GM21619 (cell line): ENCODE data around the gene IL17B.

Experiments
- ATAC-seq: cut with Tn5 transposase; IDR thresholded peaks from one replicate; pipeline ENCODE4 v1.9.1; 2021; ENCODE audit not compliant: unreplicated experiment

Gene IL17B

DNA sequence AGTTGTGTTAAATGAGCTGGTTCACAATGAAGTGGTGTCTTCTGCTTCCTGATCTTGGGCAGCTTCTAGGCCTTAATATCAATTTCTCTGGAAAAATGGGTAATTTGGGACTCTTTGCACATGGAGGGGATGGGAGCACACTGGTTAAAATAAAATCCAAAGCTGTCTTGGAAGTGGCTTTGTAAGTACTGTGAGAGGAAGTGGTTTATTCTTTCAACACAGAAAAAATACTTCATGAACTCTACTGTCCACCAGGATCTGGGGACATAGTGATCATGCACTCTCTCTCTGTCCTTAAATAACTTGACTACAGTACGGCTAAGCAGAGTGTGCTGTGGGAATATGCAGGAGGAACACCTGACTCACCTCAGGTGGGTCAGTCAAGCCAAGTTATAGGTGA, 18.8 kb downstream of the IL17B start:
- ATAC-seq = no peak

DNA sequence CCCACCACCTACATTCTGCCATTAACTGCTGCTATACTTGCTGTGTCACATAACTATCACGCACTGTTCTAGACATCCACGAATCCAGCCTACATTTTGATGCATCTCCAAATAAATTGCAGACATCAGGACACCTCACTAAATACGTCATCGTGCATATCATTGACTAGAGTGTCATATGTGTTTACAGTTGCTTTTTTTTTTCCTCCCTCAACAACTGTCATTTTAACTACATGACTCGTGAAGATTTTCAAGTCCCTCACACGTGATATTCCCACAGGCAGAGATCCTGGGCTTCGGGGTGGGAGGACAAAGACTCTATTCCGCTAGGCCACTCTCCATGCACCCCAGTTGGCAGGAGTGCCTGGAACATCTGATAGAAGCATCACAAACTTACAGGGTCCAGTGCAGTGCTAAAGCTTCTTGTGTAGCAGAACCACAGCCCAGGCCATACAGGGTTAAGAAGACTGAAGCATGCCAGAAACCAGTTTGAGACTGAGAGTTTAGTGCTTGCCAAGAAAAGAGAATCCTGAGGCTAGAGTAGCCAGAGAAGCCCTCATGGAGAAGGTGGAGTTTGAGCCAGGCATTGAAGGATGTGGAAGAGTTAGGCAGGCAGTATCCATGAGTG, 20.1 kb downstream of the IL17B start:
- ATAC-seq = no peak

DNA sequence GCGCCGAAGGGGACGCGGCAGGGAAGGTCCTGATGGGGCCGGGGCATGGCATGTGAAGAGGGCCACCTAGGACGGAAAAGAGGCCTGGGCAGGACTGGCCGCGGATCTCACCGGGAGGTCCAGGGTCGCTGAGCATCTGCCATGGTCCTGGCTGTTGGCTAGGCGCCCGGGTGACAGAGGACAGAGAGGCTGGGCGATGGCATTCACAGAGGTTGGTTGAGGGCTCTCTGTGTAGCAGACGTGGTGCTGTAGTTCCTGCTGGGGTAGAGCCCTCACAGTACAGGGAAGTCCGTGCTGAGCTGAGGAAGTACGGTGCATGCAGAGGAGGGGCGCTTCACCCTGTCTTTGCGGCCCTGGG, 20.8 kb downstream of the IL17B start:
- ATAC-seq = peak; percentile 6

DNA sequence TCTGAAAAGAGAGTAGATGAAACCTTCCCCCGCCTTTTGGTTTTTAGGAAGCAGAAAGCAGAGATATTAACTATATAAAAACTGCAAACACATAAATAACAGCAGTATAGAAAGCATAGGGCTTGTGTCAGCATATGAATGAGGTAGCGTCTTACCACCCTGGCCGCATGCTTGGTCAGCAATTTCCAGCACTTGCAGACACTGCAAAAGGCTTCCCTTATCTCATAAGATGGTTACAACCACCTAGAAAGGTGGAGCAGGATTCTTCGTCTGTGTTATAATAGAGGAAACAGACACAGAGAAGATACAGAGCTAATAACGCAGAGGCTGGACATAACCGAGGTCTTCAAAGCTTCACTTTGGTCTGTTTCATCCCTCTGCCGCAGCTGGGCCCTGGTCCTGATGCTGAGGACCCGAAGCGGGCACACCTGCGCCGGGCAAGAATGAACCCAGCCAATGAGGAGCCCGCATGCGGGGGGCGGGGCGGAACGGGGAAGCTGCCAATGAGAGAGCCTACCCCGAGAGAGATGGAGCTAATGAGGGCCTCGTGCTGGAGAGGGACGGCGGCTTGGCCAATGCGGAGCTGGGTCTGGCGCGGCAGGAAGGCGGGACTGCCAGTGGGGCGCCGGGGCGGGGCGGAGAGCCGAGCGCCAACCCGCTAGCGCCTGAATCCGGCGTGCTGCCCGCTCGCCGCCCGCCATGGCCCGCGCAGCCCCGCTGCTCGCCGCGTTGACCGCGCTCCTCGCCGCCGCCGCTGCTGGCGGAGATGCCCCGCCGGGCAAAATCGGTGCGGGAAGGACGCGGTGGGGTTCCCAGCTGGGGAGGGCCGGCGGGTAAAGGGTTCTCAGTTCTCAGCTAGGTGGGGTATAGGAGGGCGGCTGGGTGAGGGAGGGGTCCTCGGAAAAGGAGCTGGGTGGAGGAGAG, 21.5 kb downstream of the IL17B start, which contains the start of gene PCYOX1L:
Gene PCYOX1L (plus strand): TSS at position 677 of the 924 bp plus-strand sequence. CDS start 23 bp downstream, at position 700.
- ATAC-seq = peak; percentile 99

DNA sequence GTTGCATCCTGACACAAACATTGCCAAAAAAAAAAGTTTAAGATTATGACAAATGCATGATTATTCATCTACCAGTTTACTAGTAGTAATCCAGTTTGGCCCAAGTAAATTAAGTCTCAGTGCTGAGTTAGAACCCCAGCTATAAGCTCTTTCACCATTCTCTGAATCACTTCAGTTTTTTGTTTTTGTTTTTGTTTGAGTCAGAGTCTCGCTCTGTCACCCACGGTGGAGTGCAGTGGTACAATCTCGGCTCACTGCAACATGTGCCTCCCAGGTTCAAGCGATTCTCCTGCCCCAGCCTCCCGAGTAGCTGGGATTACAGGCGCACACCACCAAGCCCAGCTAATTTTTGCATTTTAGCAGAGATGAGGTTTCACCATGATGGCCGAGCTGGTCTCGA, 22.7 kb downstream of the IL17B start:
- ATAC-seq = no peak

DNA sequence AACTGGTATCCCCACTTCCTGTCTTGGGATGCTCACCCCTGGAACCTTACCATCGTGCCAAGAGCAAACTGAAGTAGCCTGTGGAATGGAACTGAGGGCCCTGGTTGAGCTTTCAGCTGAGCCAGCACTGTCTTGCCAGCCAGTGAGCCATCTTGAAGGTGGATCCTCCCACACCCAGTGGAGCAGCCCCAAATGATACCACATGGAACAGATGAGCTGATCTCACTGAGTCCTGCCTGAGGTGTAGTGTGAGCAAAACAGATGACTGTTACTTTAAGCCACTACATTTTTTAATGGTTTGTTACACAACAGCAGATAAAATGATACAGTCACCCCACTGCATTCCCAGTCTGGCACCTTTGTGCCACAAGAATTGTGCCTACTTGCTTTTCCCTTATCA, 23.4 kb downstream of the IL17B start:
- ATAC-seq = no peak

DNA sequence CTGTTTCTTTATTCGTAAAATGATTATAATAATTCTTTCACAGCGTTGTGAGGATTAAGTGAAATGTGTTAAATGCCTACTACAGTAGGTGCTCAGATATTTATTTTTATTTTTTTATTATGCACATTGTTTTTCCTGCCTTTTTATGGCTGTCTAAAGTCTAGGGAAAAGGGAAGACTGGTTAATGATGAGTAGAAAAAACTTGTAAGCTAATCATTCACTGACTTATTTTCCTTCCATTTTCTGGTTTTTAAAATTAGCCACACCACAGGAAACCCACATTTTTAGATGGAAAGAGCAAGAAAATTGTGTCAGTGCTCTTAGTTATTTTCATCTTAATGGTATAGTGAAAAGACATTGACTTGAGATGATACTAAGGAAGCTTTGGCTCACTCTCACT, 25.2 kb downstream of the IL17B start:
- ATAC-seq = no peak

DNA sequence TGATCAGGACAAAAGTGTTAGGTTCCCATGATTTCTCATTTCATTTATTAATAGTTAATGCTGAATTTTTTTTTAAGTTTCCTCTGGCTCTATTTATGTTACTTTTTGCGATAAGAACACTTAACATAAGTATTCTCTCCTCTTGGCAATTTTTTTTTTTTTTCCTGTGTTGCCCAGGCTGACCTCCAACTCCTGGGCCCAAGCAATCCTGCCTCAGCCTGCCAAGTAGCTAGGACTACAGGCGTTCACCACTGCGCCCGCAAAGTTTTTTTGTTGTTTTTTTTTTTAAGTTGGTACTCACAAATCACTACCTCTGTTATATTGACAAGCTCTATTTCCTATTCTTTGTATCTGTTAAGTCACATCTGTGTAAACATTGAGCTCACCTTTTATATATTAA, 26.9 kb downstream of the IL17B start:
- no peak for ATAC-seq

DNA sequence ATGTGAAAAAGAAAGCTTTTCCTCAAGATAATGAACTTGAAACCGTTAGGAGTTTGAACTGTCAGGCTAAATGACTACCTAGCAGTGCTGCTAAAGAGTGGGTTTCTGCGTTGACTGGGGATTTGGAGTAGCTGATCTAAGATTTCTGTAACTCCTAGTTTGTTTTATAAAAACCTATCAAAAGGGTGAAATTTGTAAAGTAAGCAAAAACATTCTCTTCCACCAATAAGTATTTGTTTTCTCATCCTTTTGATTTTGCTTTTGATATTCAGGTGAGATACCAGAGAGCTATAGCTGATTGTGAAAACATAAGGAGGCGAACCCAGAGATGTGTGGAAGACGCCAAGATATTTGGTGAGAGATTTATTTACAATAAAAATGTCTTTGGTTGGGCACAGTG, 29.7 kb downstream of the IL17B start:
- no peak for ATAC-seq

DNA sequence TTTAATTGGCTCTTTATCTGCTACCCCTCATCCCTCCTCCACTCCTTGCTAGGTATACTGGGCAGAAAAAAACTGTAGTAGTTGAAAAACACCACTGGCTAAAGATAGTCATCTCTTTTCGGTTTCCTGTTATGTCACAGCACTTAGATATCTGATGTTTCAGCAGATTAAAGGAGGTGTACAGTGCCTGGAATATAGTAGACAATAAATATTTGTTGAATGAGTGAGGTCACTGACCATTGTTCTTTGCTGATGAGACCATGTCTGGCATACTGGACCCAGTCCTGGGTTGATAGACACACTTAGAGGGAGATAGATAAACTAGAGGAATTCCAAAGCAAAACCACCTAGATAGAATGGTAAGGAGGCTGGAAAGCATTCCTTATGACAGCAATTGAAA, 30.6 kb downstream of the IL17B start:
- no peak for ATAC-seq

DNA sequence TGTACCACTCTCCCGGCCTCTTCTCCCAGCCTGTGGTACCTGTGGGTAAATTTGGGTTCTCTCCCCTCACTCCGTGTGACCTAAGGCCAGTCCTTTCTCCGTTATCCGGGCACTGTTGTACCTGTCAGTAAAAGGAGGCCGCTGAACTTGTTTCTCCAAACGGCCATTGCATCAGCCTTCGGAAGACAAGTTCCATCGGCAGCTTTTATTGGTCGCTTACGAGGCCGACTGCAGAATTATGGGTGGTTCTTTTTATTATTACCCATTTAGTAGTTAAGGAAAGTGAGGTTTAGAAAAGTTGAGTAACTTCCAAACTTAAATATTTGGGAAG, 33.2 kb downstream of the IL17B start:
- ATAC-seq = peak; percentile 4

DNA sequence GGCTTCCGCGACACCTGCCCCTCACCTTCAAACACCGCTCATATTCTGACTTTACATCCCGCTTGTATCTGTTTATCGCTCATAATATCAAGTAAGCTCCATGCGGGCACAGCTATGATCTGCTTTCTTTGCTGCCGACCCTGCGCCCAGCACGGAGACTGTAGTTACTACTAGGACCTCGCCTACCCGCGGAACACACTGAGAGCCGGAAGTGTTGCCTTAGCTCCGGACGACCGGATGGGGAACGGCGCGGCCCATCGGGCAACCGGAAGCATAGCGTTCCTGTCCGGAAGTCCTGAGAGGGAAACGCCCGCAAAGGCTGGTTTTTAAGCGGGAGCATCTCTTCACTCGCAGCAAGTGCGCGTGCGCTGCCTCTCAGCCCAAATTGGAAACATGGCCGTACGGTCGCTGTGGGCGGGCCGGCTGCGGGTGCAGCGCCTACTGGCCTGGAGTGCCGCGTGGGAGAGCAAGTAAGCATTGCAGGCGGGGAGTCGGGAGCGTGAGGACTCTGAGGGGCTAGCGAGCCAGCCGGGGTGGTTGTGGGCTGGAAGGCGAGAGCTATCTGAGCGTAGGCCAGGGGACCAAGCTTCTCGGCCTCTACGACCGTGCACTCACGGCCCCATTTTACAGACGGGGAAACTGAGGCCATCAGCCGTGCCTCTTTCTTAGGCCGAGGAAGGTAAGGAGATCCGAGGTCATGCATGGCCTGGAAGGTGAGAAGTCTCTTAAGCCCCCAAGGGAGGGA, 33.8 kb downstream of the IL17B start, which contains the start of gene GRPEL2:
Gene GRPEL2 (plus strand): TSS at position 353 of the 745 bp plus-strand sequence. CDS start 41 bp downstream, at position 394.
- ATAC-seq = peak; percentile 94

DNA sequence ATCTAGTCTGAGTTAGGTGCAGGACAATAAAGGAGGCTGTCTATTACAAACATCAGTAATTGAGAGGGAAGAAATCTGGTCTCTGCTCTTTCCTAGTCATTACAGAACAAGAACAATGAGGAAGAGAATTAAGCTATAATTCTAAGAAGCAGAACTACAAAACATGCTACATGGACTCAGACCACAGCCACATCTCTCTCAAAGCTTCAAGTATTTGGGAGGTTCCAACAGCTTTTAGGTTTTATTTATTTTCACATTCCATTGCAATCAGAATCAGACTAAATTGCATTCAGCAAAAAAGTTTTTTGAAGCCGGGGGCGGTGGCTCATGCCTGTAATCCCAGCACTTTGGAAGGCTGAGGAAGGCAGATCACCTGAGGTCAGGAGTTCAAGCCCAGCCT, 34.9 kb downstream of the IL17B start:
- ATAC-seq = no peak

DNA sequence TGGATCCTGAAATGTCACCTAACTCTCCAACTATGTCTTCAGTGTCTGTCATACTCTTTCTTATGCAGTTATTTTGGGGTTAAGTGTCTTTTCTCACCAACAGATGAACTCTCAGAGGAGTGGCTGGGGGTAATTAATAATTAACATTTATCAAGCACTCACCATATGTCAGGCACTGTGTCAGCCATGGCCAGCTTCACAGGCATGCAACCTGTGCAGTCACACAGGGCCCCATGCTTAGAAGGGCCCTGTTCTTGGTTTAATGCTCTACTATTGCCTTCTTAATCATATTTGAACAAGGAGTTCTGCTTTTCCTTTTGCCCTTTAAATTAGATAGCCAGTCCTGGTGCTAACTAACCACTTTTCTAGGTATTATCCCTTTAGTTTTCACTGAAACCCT, 37.2 kb downstream of the IL17B start:
- no peak for ATAC-seq

DNA sequence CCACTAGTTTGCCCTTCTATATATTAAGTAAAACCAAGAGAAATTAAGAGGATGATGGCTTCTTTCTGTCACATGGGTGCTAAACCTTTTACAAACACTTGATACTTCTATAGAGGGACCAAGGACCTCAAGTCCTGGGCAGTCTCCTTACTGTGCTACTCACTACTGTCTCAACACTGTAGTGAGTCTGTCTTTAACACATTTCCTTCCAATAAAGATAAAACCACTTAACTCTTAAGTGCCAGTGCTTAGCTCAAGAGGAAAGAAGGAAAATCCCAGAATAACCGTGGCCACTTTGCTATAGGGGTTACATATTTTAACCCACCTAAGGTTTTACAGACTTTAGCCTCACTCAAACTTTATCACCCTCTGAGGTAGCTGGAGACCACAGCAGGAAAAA, 38.2 kb downstream of the IL17B start:
- ATAC-seq = no peak

DNA sequence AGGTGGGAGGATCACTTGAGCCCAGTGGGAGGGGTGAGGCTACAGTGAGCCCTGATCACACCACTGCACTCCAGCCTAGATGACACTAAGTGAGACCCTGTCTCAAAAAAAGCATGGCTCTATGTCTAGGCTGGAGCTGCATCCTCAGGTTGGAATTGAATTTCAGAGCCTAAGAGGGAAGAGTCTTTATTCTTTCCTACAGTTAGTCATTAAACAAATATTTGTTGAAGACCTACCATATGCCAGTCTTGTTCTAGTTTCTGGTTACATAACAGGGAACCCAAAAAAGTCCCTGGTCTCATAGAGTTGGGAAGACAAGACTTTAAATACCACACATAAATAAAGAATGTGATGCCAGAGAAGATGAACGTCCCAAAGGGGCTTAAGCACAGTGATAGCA, 40.7 kb downstream of the IL17B start:
- no peak for ATAC-seq

DNA sequence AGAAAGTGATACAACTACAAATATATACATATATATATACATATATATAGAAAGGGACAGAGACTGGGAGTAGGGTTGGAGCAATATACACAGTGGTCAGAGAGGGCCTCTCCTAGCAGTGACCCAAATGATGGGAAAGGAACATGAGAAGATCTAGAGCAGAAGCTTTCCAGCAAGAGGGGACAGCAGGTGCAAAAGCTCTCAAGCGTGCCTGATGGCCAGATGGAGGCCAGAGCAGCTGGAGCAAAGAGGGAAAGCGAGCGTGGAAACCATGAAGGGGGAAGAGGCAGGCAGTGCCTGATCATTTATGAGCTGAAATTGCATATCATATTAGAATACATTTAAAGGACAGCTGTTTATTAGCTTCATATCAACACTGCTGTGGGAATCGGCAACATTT, 41.4 kb downstream of the IL17B start:
- no peak for ATAC-seq

DNA sequence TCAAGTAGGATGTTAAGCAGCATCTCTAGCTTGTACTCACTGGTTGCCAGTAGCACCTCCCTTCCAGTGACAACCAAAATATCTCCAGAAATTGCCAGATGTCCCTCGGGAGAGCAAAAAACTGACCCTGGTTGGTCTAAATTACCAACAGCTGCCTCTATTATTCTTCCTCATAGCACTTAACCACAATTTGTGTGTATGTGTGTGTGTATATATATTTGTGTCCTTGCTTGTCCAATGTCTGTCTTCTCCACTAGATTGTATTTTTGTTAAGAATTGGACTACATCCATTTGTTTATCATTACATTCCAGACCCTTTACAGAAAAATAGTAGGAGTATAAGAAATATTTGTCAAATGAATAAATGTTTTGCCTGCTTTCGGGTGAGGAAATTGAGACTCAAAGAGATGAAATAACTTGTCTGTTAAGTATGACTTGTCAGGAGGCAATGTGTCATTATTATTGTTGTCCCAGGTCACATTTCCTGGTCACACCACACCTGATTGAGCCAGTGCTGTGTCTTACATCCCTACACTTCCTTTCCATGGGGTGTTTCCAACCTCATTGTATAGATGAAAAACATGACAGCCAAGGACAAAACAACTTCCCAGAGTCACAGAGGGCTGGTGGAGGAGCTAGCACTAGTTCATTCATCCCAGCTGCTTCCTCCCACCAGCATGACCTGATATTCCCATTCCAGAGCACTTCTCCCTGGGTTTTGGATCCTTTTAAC, 45.2 kb downstream of the IL17B start:
- ATAC-seq = no peak

DNA sequence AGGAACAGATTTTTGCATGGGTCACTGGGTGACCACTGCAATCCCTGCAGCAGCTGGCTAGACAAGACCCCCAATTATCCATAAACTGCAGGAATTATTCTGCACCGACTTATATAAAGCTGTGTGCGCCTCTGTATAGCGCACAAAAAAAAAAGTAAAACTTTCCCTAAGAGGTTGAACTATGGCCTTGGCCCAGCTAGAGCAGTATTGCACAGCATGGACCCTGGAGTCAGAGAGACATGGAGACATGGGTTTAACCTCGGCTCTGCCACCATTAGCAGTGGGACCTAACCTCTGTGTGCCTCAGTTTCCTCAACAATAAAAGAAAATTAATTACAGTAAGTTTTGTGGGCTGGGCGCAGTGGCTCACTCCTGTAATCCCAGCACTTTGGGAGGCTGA, 50.9 kb downstream of the IL17B start:
- ATAC-seq = no peak

DNA sequence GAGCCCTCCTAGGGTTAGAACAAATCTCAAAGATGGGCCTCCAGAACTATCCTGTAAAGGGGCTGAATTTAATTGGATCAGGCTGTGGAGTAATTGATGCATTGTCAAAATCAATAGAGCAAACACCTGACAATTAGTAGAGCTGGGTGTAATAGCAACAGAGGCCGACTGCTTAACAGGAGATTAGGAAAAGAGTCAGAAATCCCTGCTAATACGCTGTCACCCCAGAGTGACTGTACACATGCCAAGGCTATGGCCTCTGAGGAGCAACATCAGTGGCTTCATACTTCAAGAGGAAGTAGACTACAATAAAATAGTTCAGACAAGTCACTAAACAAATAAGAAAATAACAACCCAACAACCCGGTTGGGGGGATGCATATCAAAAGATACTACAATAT, 52.5 kb downstream of the IL17B start:
- no peak for ATAC-seq

DNA sequence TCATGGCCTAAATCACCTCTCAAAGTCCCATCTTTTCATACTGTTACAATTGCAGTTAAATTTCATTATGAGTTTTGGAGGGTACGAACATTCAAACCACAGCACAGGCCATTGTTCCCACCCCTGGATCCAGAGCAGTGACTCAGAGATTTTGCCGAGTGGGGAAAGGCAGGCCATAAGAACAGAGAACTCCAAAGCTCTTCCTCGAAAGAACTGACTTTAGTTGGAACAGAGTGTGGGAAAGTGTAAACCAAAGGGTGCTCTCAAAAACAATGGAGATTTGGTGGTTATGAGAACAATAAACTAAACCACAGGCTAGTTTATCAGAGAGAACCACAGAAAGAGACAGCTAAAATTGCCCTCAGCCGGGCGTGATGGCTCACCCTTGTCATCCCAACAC, 53.2 kb downstream of the IL17B start:
- ATAC-seq = no peak
